ENCODE data around the gene PROM1.

Gene PROM1

DNA sequence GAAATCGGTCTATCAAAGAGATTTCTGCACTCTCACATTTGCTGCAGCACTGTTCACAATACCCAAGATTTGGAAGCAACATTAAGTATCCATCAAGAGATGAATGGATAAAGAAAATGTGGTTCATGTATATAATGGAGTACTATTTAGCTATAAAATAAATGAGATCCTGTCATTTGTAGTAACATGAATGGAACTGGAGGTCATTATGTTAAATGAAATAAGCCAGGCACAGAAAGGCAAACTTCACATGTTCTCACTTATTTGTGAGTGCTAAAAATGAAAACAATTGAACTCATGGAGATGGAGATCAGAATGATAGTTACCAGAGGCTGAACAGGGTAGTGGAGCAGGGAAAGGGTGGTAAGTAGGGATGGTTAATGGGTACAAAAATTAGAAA is 17.0 kb upstream of the PROM1 start:
- WGBS (ENCODE audit: insufficient coverage) = no CpG with 5 or more reads among the region's 1 CpG
- no peaks in the 10 kb centered on the region for H3K4me1 ChIP-seq (ENCODE audit: control extremely low read depth in 1 of 4, control insufficient read depth in 4 of 4, insufficient read depth in 4 of 4, low read length in 3 of 4)
- DNase-seq = no peak
- ChIA-PET CTCF (interaction anchor here (2.4 kb wide), 1 partner anchor 10 kb away, joined by 7 read pairs; no protein-coding TSS in a partner anchor), POLR2A (no interaction called here)
- H3K27me3 ChIP-seq (replicated peaks in 2 of 5; ENCODE audit: control insufficient read depth in 4 of 5, insufficient read depth in 5 of 5, low read length in 4 of 5) = no peaks in the 10 kb centered on the region
- H3K4me3 ChIP-seq (ENCODE audit: control insufficient read depth in 1 of 7, extremely low read depth in 1 of 7, insufficient read depth in 4 of 7, low read depth in 2 of 7, low read length in 6 of 7) = no peak overlapping the region
- H3K27ac ChIP-seq (ENCODE audit: insufficient read depth in 1 of 2, low read depth in 1 of 2, low read length in 2 of 2, poor library complexity in 1 of 2, severe bottlenecking in 2 of 2) = no peak overlapping the region
- H3K36me3 ChIP-seq (ENCODE audit: control insufficient read depth in 4 of 4, insufficient read depth in 4 of 4, low read length in 3 of 4) = no peaks in the 10 kb centered on the region
- H3K9me3 ChIP-seq (ENCODE audit: control extremely low read depth in 1 of 5, control insufficient read depth in 4 of 5, insufficient read depth in 2 of 5, low read depth in 1 of 5, low read length in 4 of 5) = no peaks in the 10 kb centered on the region

GRCh38 chr4:16092682-16093319 is 9.0 kb upstream of the PROM1 start:
- no peaks in the 10 kb centered on the region for H3K36me3 ChIP-seq (ENCODE audit: control insufficient read depth in 4 of 4, insufficient read depth in 4 of 4, low read length in 3 of 4)
- DNase-seq = no peak
- CTCF ChIA-PET = interaction anchor here (1.1 to 1.8 kb wide), 4 partner anchors 12 to 69 kb away, joined by 3 read pairs; no protein-coding TSS in a partner anchor
- H3K4me3 ChIP-seq (ENCODE audit: control insufficient read depth in 1 of 7, extremely low read depth in 1 of 7, insufficient read depth in 4 of 7, low read depth in 2 of 7, low read length in 6 of 7) = no peak overlapping the region
- no peak overlapping the region for H3K27ac ChIP-seq (ENCODE audit: insufficient read depth in 1 of 2, low read depth in 1 of 2, low read length in 2 of 2, poor library complexity in 1 of 2, severe bottlenecking in 2 of 2)
- H3K4me1 ChIP-seq (ENCODE audit: control extremely low read depth in 1 of 4, control insufficient read depth in 4 of 4, insufficient read depth in 4 of 4, low read length in 3 of 4) = peaks cover 5 to 17% (median 12%) of the 10 kb centered on the region in 4 experiments
- POLR2A ChIA-PET = no interaction called here
- H3K27me3 ChIP-seq (replicated peaks in 2 of 5; ENCODE audit: control insufficient read depth in 4 of 5, insufficient read depth in 5 of 5, low read length in 4 of 5) = no peaks in the 10 kb centered on the region
- peaks cover 0 to 3% (median 0%) of the 10 kb centered on the region in 5 experiments for H3K9me3 ChIP-seq (ENCODE audit: control extremely low read depth in 1 of 5, control insufficient read depth in 4 of 5, insufficient read depth in 2 of 5, low read depth in 1 of 5, low read length in 4 of 5)
- WGBS (ENCODE audit: insufficient coverage) = 92% methylated on average over 3 of the region's 4 CpGs

DNA sequence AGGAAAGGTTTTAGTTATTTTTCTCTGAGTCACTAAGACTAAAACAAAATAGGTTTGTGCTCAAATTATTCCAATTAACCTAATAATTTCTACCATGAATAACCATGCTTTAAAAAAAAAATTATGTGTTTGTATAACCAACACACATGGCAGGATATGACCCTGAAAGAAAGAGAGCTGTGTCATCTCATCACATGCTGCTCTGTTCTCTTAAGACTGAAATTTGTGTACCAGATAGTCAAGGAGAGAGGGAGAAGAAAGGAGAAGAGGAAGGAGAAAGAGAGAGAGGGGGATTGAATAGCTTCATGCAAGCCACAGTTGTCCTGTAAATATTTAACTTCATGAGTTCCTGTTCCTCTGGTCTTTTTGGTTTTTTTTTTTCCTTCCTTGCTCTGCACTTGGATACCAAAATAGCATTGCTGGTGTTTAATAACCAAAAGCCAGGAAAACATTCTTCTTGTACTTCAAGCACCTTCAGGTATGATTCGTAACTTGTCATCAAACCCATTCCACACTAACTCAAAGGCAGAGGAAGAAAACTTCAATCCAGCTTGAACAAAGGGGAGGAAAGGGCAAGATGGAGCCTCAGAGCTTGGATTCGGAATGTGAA is 6.4 kb upstream of the PROM1 start:
- no peaks in the 10 kb centered on the region for H3K27me3 ChIP-seq (replicated peaks in 2 of 5; ENCODE audit: control insufficient read depth in 4 of 5, insufficient read depth in 5 of 5, low read length in 4 of 5)
- H3K9me3 ChIP-seq (ENCODE audit: control extremely low read depth in 1 of 5, control insufficient read depth in 4 of 5, insufficient read depth in 2 of 5, low read depth in 1 of 5, low read length in 4 of 5) = peaks cover 0 to 3% (median 0%) of the 10 kb centered on the region in 5 experiments
- CTCF ChIA-PET = interaction anchor here (1.2 to 2.3 kb wide), 3 partner anchors 12 to 61 kb away, joined by 4 to 7 read pairs (median 5); no protein-coding TSS in a partner anchor
- POLR2A ChIA-PET = interaction anchor here (1.0 kb wide), 1 partner anchor 12 kb away, joined by 5 read pairs; no protein-coding TSS in a partner anchor
- no peaks in the 10 kb centered on the region for H3K36me3 ChIP-seq (ENCODE audit: control insufficient read depth in 4 of 4, insufficient read depth in 4 of 4, low read length in 3 of 4)
- peak overlapping the region in 1 of 2 experiments; percentile 32 for H3K27ac ChIP-seq (ENCODE audit: insufficient read depth in 1 of 2, low read depth in 1 of 2, low read length in 2 of 2, poor library complexity in 1 of 2, severe bottlenecking in 2 of 2)
- WGBS (ENCODE audit: insufficient coverage) = 100% methylated on average over 1 of the region's 2 CpGs
- DNase-seq = peak in 2 of 3 donors; percentile 75 to 83
- peaks cover 5 to 27% (median 19%) of the 10 kb centered on the region in 4 experiments for H3K4me1 ChIP-seq (ENCODE audit: control extremely low read depth in 1 of 4, control insufficient read depth in 4 of 4, insufficient read depth in 4 of 4, low read length in 3 of 4)
- H3K4me3 ChIP-seq (ENCODE audit: control insufficient read depth in 1 of 7, extremely low read depth in 1 of 7, insufficient read depth in 4 of 7, low read depth in 2 of 7, low read length in 6 of 7) = peak overlapping the region in 1 of 7 experiments; percentile 8

DNA sequence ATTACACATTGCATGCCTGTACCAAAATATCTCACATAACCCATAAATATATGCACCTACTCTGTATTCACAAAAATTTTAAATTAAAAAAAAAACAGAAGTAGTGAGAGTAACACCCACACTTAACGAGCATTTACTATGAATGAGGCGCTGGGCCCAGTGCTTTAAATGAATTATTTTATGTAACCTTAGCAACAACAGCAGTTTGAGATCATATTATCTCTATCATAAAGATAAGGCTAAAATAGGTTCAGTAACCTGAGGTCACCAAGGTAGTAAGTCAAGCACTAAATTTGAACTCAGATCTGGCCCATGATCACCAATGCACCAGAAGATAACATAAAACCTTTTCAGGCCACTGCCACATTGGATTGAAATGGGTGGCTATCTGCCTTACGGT is 5.3 kb upstream of the PROM1 start:
- Histone ChIP-seq H3K9me3 (ENCODE audit: control extremely low read depth in 1 of 5, control insufficient read depth in 4 of 5, insufficient read depth in 2 of 5, low read depth in 1 of 5, low read length in 4 of 5) (peaks cover 0 to 3% (median 0%) of the 10 kb centered on the region in 5 experiments), H3K27me3 (replicated peaks in 2 of 5; ENCODE audit: control insufficient read depth in 4 of 5, insufficient read depth in 5 of 5, low read length in 4 of 5) (no peaks in the 10 kb centered on the region), H3K4me1 (ENCODE audit: control extremely low read depth in 1 of 4, control insufficient read depth in 4 of 4, insufficient read depth in 4 of 4, low read length in 3 of 4) (peaks cover 7 to 37% (median 24%) of the 10 kb centered on the region in 4 experiments), H3K27ac (ENCODE audit: insufficient read depth in 1 of 2, low read depth in 1 of 2, low read length in 2 of 2, poor library complexity in 1 of 2, severe bottlenecking in 2 of 2) (no peak overlapping the region), H3K4me3 (ENCODE audit: control insufficient read depth in 1 of 7, extremely low read depth in 1 of 7, insufficient read depth in 4 of 7, low read depth in 2 of 7, low read length in 6 of 7) (no peak overlapping the region), H3K36me3 (ENCODE audit: control insufficient read depth in 4 of 4, insufficient read depth in 4 of 4, low read length in 3 of 4) (no peaks in the 10 kb centered on the region)
- WGBS (ENCODE audit: insufficient coverage) = no CpG with 5 or more reads among the region's 3 CpGs
- CTCF ChIA-PET = interaction anchor here (0.7 to 1.7 kb wide), 3 partner anchors 11 to 57 kb away, joined by 3 to 5 read pairs (median 4); no protein-coding TSS in a partner anchor
- POLR2A ChIA-PET = no interaction called here
- no peak for DNase-seq

GRCh38 chr4:16088601-16089000 is 4.8 kb upstream of the PROM1 start:
- Histone ChIP-seq H3K36me3 (ENCODE audit: control insufficient read depth in 4 of 4, insufficient read depth in 4 of 4, low read length in 3 of 4) (no peaks in the 10 kb centered on the region), H3K27me3 (replicated peaks in 2 of 5; ENCODE audit: control insufficient read depth in 4 of 5, insufficient read depth in 5 of 5, low read length in 4 of 5) (no peaks in the 10 kb centered on the region), H3K27ac (ENCODE audit: insufficient read depth in 1 of 2, low read depth in 1 of 2, low read length in 2 of 2, poor library complexity in 1 of 2, severe bottlenecking in 2 of 2) (no peak overlapping the region), H3K4me1 (ENCODE audit: control extremely low read depth in 1 of 4, control insufficient read depth in 4 of 4, insufficient read depth in 4 of 4, low read length in 3 of 4) (peaks cover 7 to 37% (median 29%) of the 10 kb centered on the region in 4 experiments), H3K9me3 (ENCODE audit: control extremely low read depth in 1 of 5, control insufficient read depth in 4 of 5, insufficient read depth in 2 of 5, low read depth in 1 of 5, low read length in 4 of 5) (peaks cover 0 to 3% (median 0%) of the 10 kb centered on the region in 5 experiments), H3K4me3 (ENCODE audit: control insufficient read depth in 1 of 7, extremely low read depth in 1 of 7, insufficient read depth in 4 of 7, low read depth in 2 of 7, low read length in 6 of 7) (no peak overlapping the region)
- WGBS (ENCODE audit: insufficient coverage) = 100% methylated on average over 1 of the region's 2 CpGs
- POLR2A ChIA-PET = no interaction called here
- CTCF ChIA-PET = interaction anchor here (0.7 to 1.6 kb wide), 6 partner anchors 10 to 73 kb away, joined by 3 to 5 read pairs (median 3); no protein-coding TSS in a partner anchor
- no peak for DNase-seq

GRCh38 chr4:16085822-16086221 is 2.0 kb upstream of the PROM1 start:
- CTCF ChIA-PET = no interaction called here

More at GRCh38 chr4:16085822-16086221, 2.0 kb upstream of the PROM1 start:
- H3K27me3 ChIP-seq (replicated peaks in 2 of 5; ENCODE audit: control insufficient read depth in 4 of 5, insufficient read depth in 5 of 5, low read length in 4 of 5) = no peaks in the 10 kb centered on the region
- peaks cover 7 to 47% (median 40%) of the 10 kb centered on the region in 4 experiments for H3K4me1 ChIP-seq (ENCODE audit: control extremely low read depth in 1 of 4, control insufficient read depth in 4 of 4, insufficient read depth in 4 of 4, low read length in 3 of 4)
- H3K27ac ChIP-seq (ENCODE audit: insufficient read depth in 1 of 2, low read depth in 1 of 2, low read length in 2 of 2, poor library complexity in 1 of 2, severe bottlenecking in 2 of 2) = no peak overlapping the region
- no peak for DNase-seq
- no peaks in the 10 kb centered on the region for H3K36me3 ChIP-seq (ENCODE audit: control insufficient read depth in 4 of 4, insufficient read depth in 4 of 4, low read length in 3 of 4)
- POLR2A ChIA-PET = no interaction called here
- 95% methylated on average over 2 of the region's 2 CpGs for WGBS (ENCODE audit: insufficient coverage)
- no peaks in the 10 kb centered on the region for H3K9me3 ChIP-seq (ENCODE audit: control extremely low read depth in 1 of 5, control insufficient read depth in 4 of 5, insufficient read depth in 2 of 5, low read depth in 1 of 5, low read length in 4 of 5)
- no peak overlapping the region for H3K4me3 ChIP-seq (ENCODE audit: control insufficient read depth in 1 of 7, extremely low read depth in 1 of 7, insufficient read depth in 4 of 7, low read depth in 2 of 7, low read length in 6 of 7)

All from common myeloid progenitor, CD34-positive (primary cell).